ENCODE results near the gene IPPK.

Gene IPPK

GRCh38 chr9:92638621-92639101 is 31.3 kb downstream of the IPPK start:
- no peaks in the 10 kb centered on the region for H3K27me3 Mint-ChIP-seq (ENCODE audit: low read depth, poor library complexity)
- no peaks in the 10 kb centered on the region for H3K9me3 Mint-ChIP-seq
- H3K4me1 Mint-ChIP-seq = peaks cover 4% of the 10 kb centered on the region
- peak overlapping the region; percentile 89 for H3K27ac Mint-ChIP-seq
- no peak for TF ChIP-seq CTCF (IDR thresholded peaks at IDR 0.05)
- H3K4me3 Mint-ChIP-seq = no peak overlapping the region
- H3K36me3 Mint-ChIP-seq (ENCODE audit: low read depth) = peaks cover 14% of the 10 kb centered on the region
- no peak for DNase-seq

GRCh38 chr9:92637886-92638620 is 31.9 kb downstream of the IPPK start:
- Mint-ChIP-seq H3K36me3 (ENCODE audit: low read depth) (peaks cover 14% of the 10 kb centered on the region), H3K4me1 (peaks cover 4% of the 10 kb centered on the region), H3K27ac (peak overlapping the region; percentile 89), H3K9me3 (no peaks in the 10 kb centered on the region), H3K4me3 (no peak overlapping the region), H3K27me3 (ENCODE audit: low read depth, poor library complexity) (no peaks in the 10 kb centered on the region)
- no peak for DNase-seq
- no peak for TF ChIP-seq CTCF (IDR thresholded peaks at IDR 0.05)

- Mint-ChIP-seq H3K9me3 (no peaks in the 10 kb centered on the region), H3K36me3 (ENCODE audit: low read depth) (peaks cover 14% of the 10 kb centered on the region), H3K27ac (no peak overlapping the region), H3K4me1 (peaks cover 4% of the 10 kb centered on the region), H3K27me3 (ENCODE audit: low read depth, poor library complexity) (no peaks in the 10 kb centered on the region), H3K4me3 (no peak overlapping the region)
- no peak for TF ChIP-seq CTCF (IDR thresholded peaks at IDR 0.05)
- no peak for DNase-seq
Measured at GRCh38 chr9:92637326-92637725, 32.6 kb downstream of the IPPK start.

- no peak for DNase-seq
- Mint-ChIP-seq H3K36me3 (ENCODE audit: low read depth) (peaks cover 18% of the 10 kb centered on the region), H3K9me3 (no peaks in the 10 kb centered on the region), H3K27ac (no peak overlapping the region), H3K27me3 (ENCODE audit: low read depth, poor library complexity) (no peaks in the 10 kb centered on the region), H3K4me1 (peaks cover 4% of the 10 kb centered on the region), H3K4me3 (no peak overlapping the region)
- TF ChIP-seq CTCF (IDR thresholded peaks at IDR 0.05) = no peak
Measured at GRCh38 chr9:92636627-92637026, 33.3 kb downstream of the IPPK start.

GRCh38 chr9:92635760-92636159 is 34.2 kb downstream of the IPPK start:
- Mint-ChIP-seq H3K9me3 (no peaks in the 10 kb centered on the region), H3K27ac (no peak overlapping the region), H3K36me3 (ENCODE audit: low read depth) (peaks cover 19% of the 10 kb centered on the region), H3K4me3 (no peak overlapping the region), H3K4me1 (peaks cover 4% of the 10 kb centered on the region), H3K27me3 (ENCODE audit: low read depth, poor library complexity) (no peaks in the 10 kb centered on the region)
- TF ChIP-seq CTCF (IDR thresholded peaks at IDR 0.05) = no peak
- no peak for DNase-seq
